GM19351 (cell line): Measurements from ENCODE around the gene FMNL2.

Experiments used
- ATAC-seq: cut with Tn5 transposase; IDR thresholded peaks from one replicate; pipeline ENCODE4 v1.9.1; 2021; ENCODE audit warnings: mild to moderate bottlenecking, moderate library complexity; ENCODE audit not compliant: unreplicated experiment

The FMNL2 gene

DNA sequence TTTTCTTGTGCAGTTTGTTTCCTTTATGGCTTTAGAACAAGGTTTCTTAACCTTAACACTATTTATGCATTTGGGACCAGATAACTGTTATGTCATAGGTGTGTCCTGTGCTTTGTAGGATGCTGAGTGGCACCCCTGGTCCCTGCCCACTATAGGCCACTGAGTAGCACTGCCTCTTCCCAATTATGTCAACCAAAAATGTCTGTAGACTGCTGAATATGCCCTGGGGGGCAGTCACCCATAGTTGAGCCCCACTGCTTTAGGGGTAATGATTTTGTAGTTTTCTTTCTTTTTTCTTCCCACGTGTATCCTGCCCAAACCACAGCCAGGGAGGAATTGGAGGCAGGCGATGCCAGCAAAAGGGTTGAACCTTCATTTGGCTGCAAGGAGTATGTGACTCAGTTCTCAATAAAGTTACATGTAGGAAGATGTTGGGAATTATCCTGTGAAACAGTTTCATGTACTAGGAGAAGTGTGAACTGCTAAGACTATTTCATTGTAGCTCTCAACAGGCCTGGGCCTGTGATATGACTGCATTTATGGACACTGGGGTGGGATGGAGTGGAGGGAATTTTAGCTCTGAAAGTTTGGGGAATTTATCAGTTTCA lies 65.7 kb downstream of the FMNL2 start:
- no peak for ATAC-seq

DNA sequence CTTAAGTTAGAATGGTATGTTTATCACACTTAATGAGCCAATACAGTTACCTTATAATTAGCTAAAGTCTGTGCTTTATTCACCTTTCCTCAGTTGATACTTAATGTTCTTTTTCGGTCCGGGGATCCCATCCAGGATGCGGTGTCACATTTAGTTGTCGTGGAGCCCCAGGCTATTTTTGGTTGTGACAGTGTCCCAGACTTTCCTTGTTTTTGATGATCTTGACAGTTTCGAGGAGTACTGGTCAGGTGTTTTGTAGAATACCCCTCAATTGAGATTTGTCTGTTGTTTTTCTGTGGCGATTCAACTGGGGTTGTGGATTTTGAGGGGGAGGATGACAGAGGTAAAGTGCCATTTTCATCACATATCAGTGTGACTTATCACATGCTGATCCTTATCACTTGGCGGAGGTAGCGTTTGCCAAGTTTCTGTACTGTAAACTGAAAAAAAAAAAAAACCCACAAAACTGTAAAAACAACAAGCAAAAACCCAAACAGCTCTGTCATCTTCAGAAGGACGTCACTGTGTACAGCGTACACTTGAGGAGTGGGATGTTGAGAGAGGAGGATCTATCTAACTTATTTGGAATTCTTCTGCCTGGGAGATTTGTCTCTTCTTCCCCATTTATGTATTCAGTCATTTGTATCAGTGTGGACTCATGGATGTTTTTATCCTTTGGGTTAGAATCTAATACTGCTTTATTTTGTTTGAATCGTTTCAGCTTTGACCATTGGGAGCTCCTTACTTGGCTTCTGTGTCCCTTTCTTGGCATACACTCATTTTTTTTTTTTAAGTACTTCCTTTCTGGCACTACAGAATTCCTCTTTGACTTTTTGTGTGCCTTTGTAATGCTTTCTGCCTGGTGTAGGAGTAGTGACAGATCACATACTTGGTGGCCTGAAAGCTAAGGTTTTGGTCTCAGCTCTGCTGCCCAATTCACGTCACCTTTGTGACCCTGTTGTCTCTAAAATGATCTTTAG lies 68.1 kb downstream of the FMNL2 start:
- ATAC-seq: no peak

- ATAC-seq: peak; percentile 11
Observed at GRCh38 chr2:152405206-152406118, 70.5 kb downstream of the FMNL2 start.

DNA sequence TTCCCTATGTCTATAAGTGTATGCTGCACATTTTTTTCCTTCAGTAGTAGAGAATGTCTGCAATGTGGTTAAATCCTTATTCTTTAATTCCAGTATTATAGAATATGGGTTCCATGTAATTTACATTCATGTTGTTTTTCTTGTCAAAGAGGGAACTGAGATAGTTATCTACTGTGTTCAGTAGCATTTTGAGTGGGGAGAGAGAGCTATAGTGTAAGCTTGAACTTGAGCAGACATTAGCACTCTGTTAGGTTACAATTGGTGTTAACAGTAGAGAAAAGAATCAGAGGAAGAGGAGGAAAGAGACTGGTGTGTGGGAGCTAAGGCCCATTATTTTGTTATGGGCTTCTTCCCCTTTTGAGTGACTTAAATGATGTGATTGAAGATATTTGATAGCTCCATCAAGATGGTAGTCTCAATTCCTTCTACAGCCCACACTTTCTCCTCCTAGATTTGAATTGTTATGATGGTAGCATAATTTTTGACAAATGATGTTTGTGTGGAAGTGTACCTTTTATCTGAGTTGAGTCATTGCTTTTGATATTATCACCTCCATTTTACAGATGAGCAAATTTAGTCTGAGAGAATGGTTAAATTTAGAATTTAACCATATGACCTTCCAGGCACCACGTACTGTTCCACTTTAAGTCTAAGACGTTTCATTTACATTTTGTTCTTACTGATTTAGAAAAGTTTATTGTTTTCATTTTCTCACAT lies 71.3 kb downstream of the FMNL2 start:
- peak; percentile 67 for ATAC-seq

GRCh38 chr2:152406836-152407161 lies 71.8 kb downstream of the FMNL2 start:
- no peak for ATAC-seq

DNA sequence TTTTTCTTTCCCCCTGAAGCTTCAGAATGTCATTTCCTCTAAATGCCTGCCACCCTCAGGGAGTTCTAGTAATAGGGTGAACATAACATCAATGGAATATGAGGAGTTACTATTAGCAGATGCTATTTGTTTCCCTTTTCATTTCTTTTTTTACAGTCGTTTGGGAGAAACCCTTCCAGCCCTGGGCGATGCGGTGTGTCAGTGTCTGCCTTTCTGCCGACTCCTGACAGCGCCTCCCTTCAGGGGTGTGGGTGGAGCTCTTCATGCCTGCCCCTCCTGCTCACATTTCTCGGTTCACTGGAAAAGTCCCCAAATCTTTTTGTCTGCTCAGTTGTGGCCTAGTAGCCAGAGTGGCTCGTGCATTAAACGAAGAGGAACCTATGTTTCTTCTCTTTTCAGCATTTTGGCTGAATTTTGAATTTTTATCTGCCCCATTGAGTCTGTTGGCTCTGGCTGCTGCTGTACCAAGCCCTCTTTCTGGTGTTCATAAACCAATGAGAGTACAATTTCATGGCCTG lies 72.3 kb downstream of the FMNL2 start:
- ATAC-seq: peak; percentile 80

DNA sequence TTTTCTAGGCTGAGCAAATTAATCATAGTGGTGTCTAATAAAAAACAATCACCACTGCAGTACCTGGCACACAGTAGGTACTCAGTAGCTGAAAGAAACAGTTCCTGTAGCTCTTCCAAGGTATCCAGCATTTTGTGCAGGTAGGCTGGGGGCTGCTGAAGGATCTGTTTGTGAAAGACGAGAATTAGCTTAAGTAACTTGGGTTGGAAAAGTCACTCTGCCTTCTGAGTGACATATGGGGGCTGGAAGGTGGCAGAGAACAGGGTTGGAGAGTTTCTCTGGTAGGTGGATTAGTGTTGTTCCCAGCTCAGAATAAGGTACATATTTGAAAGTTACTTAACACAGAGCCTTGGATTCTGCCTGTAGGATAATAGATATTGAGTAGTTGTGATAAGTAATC lies 72.8 kb downstream of the FMNL2 start:
- ATAC-seq: no peak

DNA sequence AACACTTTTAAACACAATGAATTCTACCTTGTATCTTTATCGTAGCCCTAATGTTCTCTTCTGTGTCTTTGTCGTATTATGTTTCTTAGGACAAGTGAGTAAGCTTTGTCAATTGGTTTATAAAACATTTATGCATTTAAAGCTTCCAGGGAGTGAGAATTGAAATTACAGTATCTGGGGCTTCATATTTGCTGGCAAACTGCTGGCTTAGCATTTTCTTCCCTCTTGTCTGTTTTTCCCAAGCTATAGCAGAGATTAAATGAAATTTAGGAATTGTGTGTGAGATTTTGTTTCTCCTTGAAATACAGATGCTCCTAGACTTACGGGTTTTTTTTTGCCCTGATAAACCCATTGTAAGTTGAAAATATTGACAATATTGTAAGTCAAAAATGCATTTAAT lies 73.3 kb downstream of the FMNL2 start:
- no peak for ATAC-seq

DNA sequence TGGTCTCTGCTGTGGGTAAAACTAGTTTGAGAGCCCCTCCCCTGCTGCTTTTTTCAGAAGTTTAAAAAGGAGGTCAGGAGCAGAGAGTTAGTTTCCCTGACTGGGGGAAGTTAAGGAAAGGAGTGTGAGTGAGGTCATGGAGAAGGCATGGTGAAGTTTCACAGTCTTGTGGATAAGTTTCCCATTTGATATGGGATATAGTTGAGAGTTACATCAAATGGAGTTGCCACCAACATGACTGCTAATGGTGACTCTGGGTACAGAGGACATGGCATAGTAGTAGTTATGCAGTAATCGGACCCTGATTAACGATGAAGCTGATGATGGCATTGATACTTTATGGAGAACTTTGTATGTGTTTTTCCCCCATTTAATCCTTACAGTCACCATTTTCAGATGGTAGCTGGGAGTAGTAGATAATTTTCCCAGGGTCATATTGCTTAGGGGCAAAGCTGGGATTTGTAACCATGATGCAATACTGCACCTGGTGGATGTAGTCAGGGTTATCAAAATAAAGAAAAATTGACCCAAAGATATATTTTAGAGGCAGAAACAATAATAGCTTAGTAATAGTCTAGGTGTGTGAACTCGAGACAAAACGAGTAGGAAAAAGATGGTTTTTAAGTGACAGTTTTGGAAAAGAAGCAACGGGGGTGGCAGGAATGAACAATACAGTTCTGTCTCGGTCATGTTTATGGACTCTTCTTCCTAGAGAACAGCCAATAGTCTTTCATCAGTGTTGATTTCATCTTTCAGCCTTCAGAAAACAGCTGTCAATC lies 74.6 kb downstream of the FMNL2 start:
- no peak for ATAC-seq

DNA sequence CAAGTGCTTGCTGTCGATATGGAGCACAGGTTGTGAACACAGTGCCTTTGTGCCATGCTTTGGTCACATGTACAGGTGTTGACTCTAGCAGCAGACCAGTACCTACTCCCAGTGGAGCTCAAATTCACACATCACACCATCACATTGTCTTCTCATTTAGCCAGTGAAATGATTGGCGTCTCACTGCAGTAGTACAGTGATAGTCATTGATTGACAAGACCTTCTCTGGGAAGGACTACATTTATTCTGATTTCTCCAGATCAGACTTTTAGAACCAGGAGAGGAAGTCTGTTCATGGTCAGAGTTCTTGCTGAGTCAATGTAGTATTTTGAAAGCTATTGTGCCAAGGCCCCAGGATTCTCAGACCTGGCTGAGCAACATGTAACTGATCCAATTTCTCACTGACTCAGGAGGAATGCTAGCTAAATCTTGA lies 75.2 kb downstream of the FMNL2 start:
- ATAC-seq: no peak

- no peak for ATAC-seq
Observed at GRCh38 chr2:152411154-152411553, 76.2 kb downstream of the FMNL2 start.

DNA sequence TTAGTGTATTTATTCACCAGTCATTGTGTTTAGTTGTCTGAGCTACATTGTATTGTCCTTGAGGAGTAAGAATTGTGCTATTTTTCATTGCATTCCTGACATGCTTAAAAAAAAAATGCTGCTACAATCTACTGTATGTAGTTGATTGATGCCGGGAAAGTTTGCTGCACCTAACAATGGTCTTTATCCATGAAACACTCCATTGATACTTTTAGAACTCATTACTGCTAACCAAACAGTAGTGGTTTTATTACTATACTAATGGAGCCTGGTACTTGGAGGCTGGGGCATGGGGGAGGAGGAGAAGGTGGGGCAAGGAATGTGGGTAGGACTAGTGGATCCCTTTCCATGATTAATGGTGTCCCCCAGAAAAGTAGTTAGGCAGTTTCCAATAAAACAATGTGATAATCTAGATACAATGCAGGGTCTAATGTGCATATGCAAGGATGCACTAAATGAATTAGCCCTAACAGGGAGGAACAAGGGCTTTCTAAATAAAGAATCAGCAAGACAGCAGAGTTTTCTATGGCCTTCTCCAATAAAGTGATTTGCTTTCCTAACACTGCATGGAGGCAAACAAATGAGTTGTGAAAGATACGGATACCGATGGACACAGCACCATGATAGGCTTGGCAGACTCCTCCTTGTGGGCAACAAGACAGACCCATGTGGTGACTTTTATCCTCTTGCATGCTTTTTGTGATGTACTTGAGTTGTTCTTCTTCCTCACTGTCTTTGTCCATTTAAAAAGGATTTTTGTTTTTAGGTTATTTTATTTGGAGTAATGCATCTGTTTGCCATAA lies 78.5 kb downstream of the FMNL2 start:
- no peak for ATAC-seq

DNA sequence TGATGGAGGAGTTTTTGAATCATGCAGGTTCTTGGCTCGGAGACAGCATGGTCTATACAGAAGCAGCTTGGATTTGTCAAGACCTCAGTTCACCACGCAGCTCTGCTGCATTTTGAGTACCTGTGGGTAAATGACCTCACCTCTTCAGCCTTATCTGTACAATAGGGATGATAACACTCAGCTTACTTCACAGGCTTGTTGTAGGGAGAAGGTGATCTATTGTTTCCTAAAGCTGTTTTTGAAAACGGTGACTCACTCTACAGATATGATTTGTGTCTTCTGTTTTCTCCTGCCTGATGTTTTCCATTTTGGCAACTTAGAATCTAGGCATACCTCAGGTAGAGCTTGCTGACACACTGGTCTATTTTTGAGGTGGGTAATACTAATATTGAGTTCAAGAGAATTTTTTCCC lies 80.3 kb downstream of the FMNL2 start:
- ATAC-seq: no peak

DNA sequence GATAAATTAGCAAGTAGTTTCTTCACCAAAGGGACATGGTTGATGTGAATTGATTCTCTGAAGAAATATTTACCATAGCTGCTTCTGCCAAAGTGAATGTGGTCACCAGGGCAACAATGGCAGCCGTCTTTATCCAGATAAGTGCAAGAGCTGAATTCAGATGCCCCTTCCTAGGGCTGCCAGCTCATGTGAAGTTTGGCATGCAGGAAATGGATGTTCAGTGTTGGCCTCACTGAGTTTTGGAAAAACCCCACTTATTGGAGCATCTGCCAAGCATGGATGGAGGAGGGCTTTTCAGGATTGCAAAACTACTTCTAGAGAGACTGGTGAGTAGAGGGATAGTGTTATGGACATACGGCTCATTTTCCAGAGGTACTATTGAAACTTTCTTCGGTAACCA lies 80.8 kb downstream of the FMNL2 start:
- ATAC-seq: no peak

GRCh38 chr2:152418688-152419087 lies 83.7 kb downstream of the FMNL2 start:
- ATAC-seq: peak; percentile 52

DNA sequence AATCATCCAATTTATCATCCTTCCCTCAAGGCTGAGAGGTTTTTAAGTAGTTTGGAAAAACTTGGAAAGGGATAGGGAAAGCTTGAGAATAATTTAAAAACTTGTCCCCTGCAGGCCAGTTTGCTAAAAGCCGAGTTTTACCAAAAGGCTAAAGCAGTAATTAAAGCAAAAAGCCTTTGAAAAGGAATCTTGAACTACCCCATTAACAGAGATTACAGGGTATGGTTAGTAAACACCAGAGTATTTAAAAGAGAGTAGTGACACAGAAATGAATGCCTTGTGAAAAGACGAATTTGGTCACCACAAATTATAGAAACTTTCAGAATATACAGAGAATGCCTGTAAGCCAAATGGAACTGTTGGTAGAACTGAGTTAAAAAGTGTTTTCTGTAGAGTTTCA lies 85.0 kb downstream of the FMNL2 start:
- ATAC-seq: no peak

- ATAC-seq: no peak
Observed at GRCh38 chr2:152420363-152420762, 85.4 kb downstream of the FMNL2 start.

GRCh38 chr2:152420936-152421335 lies 86.0 kb downstream of the FMNL2 start:
- no peak for ATAC-seq
